ENCODE results near the gene MGAT1. TPM values are rescaled to one million over a fixed set of nuclear protein-coding genes. Genes with fewer than 3 reads are reported as not detected.

Gene MGAT1
- total and polyA plus RNA-seq, 8 donors, result 53.4 to 96.3 (median 68.0) TPM

- intact Hi-C loops (cut with DNase I), result no loop called here
- no peaks in the 10 kb centered on the region for H3K27me3 ChIP-seq
- H3K4me3 ChIP-seq, result no peak overlapping the region
- 96 to 97% methylated on average over 1 of the region's 1 CpG for WGBS, 2 donors
- DNase-seq, result no peak
- peaks cover 5 to 27% (median 19%) of the 10 kb centered on the region in 3 donors for H3K36me3 ChIP-seq
- no peak for FAIRE-seq
- no peak overlapping the region for H3K27ac ChIP-seq
- no peaks in the 10 kb centered on the region for H3K4me1 ChIP-seq
- no peak for TF ChIP-seq CTCF (IDR thresholded peaks at IDR 0.05)
- no peak for ATAC-seq
- no peaks in the 10 kb centered on the region for H3K9me3 ChIP-seq
Measured at GRCh38 chr5:180848265-180848664, 45.7 kb upstream of the MGAT1 start.

DNA sequence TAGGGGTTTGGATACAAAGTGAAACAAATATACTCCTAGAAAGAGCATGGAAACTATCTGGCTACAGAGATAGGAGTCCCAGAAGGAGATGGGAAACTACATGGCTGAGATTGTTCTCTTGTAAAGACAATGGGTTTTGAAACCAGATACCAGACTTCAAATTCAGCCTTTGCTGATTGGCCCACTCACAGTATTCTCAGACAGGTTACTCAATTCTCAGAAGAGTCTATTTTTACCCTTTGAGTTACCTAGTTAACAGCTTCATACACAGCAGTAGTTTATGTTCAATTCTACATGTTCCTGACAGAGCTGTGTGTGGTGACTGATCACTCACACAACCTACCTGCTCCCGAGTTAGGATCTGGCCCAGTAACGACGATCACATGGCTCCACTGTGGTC lies 44.4 kb upstream of the MGAT1 start:
- FAIRE-seq, result no peak

GRCh38 chr5:180844858-180845257 lies 42.3 kb upstream of the MGAT1 start:
- H3K4me1 ChIP-seq, result no peaks in the 10 kb centered on the region
- no peak overlapping the region for H3K4me3 ChIP-seq
- intact Hi-C loops (cut with DNase I), result no loop called here
- ATAC-seq (no peak), FAIRE-seq (no peak), DNase-seq (no peak)
- peaks cover 0 to 14% (median 7%) of the 10 kb centered on the region in 3 donors for H3K36me3 ChIP-seq
- no peaks in the 10 kb centered on the region for H3K27me3 ChIP-seq
- no peak overlapping the region for H3K27ac ChIP-seq
- no peak for TF ChIP-seq CTCF (IDR thresholded peaks at IDR 0.05)
- 94 to 98% methylated on average over 1 of the region's 1 CpG for WGBS, 2 donors
- H3K9me3 ChIP-seq, result no peaks in the 10 kb centered on the region

More for the DNA sequence above, 44.4 kb upstream of the MGAT1 start:
- Histone ChIP-seq H3K4me3 (no peak overlapping the region), H3K9me3 (no peaks in the 10 kb centered on the region), H3K4me1 (no peaks in the 10 kb centered on the region), H3K27me3 (no peaks in the 10 kb centered on the region), H3K36me3 (peaks cover 5 to 27% (median 19%) of the 10 kb centered on the region in 3 donors), H3K27ac (no peak overlapping the region)
- no peak for ATAC-seq
- DNase-seq, result no peak
- intact Hi-C loops (cut with DNase I), result no loop called here
- TF ChIP-seq CTCF (IDR thresholded peaks at IDR 0.05), result no peak
- 31 to 33% methylated on average over 3 of the region's 3 CpGs for WGBS, 2 donors

DNA sequence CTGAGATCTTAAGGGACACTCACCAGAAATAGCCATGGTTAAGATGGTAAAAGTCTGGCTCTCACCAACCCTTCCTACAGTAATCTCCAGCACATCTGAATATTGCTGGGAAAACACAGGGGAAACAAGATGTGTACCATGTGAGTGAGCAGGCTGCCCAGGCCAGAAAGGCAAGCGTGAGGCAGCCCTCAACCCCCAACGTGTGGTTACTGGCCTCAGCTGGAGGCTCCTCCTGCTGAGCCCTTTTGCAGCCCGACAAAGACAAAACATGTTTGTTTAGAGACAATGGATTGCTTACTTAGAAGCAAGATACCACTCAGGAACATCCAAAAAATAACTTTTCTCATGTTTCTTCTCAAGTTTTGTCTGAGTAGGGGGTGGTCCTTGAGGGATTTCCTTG lies 41.8 kb upstream of the MGAT1 start:
- no peak overlapping the region for H3K27ac ChIP-seq
- no peaks in the 10 kb centered on the region for H3K27me3 ChIP-seq
- FAIRE-seq (no peak), ATAC-seq (no peak), DNase-seq (no peak)
- WGBS, 2 donors, result 65 to 69% methylated on average over 3 of the region's 3 CpGs
- peaks cover 0 to 10% (median 4%) of the 10 kb centered on the region in 3 donors for H3K36me3 ChIP-seq
- H3K4me3 ChIP-seq, result no peak overlapping the region
- H3K9me3 ChIP-seq, result no peaks in the 10 kb centered on the region
- no peak for TF ChIP-seq CTCF (IDR thresholded peaks at IDR 0.05)
- no peaks in the 10 kb centered on the region for H3K4me1 ChIP-seq
- intact Hi-C loops (cut with DNase I), result no loop called here

DNA sequence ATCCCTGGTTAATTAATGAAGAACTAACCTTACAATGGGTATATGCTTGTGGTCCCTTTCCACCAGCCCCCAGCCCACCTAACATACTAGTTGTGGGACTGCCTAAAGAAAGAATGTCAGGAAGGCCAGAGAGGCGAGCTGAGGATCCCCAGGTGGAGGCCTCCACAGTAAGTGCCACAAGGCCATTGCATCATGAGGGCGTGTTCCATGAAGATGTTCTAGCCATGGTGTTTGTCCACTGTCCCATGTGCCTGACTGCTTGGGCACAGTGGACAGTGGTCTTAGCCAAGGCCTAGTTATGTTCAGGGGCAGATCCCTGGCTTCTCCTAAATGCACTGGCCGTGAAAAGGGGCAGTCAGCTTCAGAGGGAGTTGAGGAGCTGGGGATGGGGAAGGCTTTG lies 37.3 kb upstream of the MGAT1 start:
- no peaks in the 10 kb centered on the region for H3K9me3 ChIP-seq
- 90 to 93% methylated on average over 3 of the region's 3 CpGs for WGBS, 2 donors
- H3K4me1 ChIP-seq, result no peaks in the 10 kb centered on the region
- H3K36me3 ChIP-seq, result peaks cover 0 to 11% (median 0%) of the 10 kb centered on the region in 3 donors
- FAIRE-seq (no peak), ATAC-seq (no peak), DNase-seq (no peak)
- intact Hi-C loops (cut with DNase I), result no loop called here
- no peaks in the 10 kb centered on the region for H3K27me3 ChIP-seq
- H3K27ac ChIP-seq, result no peak overlapping the region
- TF ChIP-seq CTCF (IDR thresholded peaks at IDR 0.05), result no peak
- H3K4me3 ChIP-seq, result no peak overlapping the region

All from pancreas (tissue), 10 donors.